Esophagus (tissue), 2 donors: ENCODE results near the gene CYP27C1. TPM values are rescaled to one million over a fixed set of nuclear protein-coding genes. Genes with fewer than 3 reads are reported as not detected.
A peak's percentile ranks its signal among the peaks of the same experiment; 100 is the strongest.

Source experiments
- H3K27ac ChIP-seq, 2 donors: one replicate each; pipeline ENCODE4 v1.5.1; 2013; ENCODE audit warnings: low read depth in 2 of 2, mild to moderate bottlenecking in 2 of 2, inconsistent platforms in 1 of 2, low read length in 1 of 2, moderate library complexity in 1 of 2
- H3K27me3 ChIP-seq, 2 donors: one replicate each; pipeline ENCODE4 v1.6.1; 2013; ENCODE audit warnings: low read length in 2 of 2, control low read depth in 1 of 2, mild to moderate bottlenecking in 1 of 2; ENCODE audit not compliant: insufficient read depth in 2 of 2, control insufficient read depth in 1 of 2
- H3K36me3 ChIP-seq, 2 donors: one replicate each; pipeline ENCODE4 v1.6.1; 2013; ENCODE audit warnings: low read length in 1 of 2; ENCODE audit not compliant: control insufficient read depth in 2 of 2, insufficient read depth in 2 of 2
- H3K4me1 ChIP-seq, 2 donors: one replicate each; pipeline ENCODE4 v1.6.1; 2013; ENCODE audit warnings: low read length in 1 of 2; ENCODE audit not compliant: control insufficient read depth in 2 of 2, insufficient read depth in 2 of 2
- H3K4me3 ChIP-seq, 2 donors: one replicate each; pipeline ENCODE4 v1.5.1; 2013; ENCODE audit warnings: low read length in 2 of 2, mild to moderate bottlenecking in 2 of 2, low read depth in 1 of 2, moderate library complexity in 1 of 2
- H3K9me3 ChIP-seq, 2 donors: one replicate each; pipeline ENCODE4 v1.6.1; 2013; ENCODE audit warnings: mild to moderate bottlenecking in 2 of 2, low read depth in 1 of 2, low read length in 1 of 2, moderate library complexity in 1 of 2; ENCODE audit not compliant: control insufficient read depth in 2 of 2, insufficient read depth in 1 of 2
- WGBS, 2 donors: extraction: QIAGEN DNeasy Blood & Tissue Kit; methylation state at CpG; one replicate each; pipeline ENCODE4 v1.1.7; 2013; 5-methylcytosine and 5-hydroxymethylcytosine counted together
- polyA plus RNA-seq, 2 donors: library from polyadenylated mRNA; stranded (reverse); fragments of 200-250 nt; gene quantifications; one replicate each; pipeline ENCODE4 v1.2.3, GENCODE V29; 2013
- donor health status: healthy with polysubstance abuse.
- donor health status: Bipolar disorder and iron deficiency.

The CYP27C1 gene
- polyA plus RNA-seq, 2 donors = 0.80 to 1.4 TPM

DNA sequence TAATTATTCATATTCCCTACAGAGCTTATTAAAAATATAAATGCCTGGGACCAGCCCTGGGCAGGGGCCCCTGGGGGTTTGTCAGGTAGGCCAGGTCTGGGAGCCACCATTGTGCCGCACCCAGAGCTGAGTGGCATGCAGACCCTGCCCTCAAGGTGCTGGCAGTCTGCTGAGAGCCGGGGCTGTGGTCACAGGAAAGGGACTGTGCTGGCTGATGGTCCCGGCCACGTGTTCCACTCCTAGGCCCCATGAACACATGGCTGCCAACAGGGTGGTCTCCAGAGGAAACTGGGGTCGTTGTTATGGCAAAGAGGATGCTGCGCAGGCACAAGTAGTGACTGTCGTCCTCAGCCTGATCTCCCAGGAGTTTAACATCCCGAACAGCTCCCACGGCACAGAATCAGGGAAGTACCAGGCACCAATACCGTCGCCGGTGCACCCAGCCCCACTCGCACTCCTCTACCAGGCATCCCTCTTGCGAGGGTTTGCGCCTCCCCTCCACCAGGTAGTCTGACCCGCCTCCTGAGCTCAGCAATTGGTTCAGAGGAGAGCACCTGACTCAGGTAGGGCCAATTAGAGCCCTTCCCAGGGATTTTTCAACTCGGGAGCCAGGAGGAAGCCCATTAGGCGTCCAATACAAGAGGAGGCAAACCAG is 73.9 kb downstream of the CYP27C1 start:
- H3K4me3 ChIP-seq = no peak overlapping the region
- peaks cover 0 to 8% of the 10 kb centered on the region in 2 donors for H3K4me1 ChIP-seq
- WGBS, 2 donors = 86 to 91% methylated on average over 18 of the region's 18 CpGs
- H3K9me3 ChIP-seq = no peaks in the 10 kb centered on the region
- peak overlapping the region; percentile 5 to 45 for H3K27ac ChIP-seq
- H3K27me3 ChIP-seq = no peaks in the 10 kb centered on the region
- H3K36me3 ChIP-seq = no peaks in the 10 kb centered on the region

GRCh38 chr2:127145280-127145895 is 74.7 kb downstream of the CYP27C1 start:
- Histone ChIP-seq H3K9me3 (no peaks in the 10 kb centered on the region), H3K36me3 (no peaks in the 10 kb centered on the region), H3K4me1 (peaks cover 0 to 8% of the 10 kb centered on the region in 2 donors), H3K4me3 (no peak overlapping the region), H3K27ac (no peak overlapping the region), H3K27me3 (no peaks in the 10 kb centered on the region)
- WGBS, 2 donors = 11 to 45% methylated on average over 1 of the region's 1 CpG

DNA sequence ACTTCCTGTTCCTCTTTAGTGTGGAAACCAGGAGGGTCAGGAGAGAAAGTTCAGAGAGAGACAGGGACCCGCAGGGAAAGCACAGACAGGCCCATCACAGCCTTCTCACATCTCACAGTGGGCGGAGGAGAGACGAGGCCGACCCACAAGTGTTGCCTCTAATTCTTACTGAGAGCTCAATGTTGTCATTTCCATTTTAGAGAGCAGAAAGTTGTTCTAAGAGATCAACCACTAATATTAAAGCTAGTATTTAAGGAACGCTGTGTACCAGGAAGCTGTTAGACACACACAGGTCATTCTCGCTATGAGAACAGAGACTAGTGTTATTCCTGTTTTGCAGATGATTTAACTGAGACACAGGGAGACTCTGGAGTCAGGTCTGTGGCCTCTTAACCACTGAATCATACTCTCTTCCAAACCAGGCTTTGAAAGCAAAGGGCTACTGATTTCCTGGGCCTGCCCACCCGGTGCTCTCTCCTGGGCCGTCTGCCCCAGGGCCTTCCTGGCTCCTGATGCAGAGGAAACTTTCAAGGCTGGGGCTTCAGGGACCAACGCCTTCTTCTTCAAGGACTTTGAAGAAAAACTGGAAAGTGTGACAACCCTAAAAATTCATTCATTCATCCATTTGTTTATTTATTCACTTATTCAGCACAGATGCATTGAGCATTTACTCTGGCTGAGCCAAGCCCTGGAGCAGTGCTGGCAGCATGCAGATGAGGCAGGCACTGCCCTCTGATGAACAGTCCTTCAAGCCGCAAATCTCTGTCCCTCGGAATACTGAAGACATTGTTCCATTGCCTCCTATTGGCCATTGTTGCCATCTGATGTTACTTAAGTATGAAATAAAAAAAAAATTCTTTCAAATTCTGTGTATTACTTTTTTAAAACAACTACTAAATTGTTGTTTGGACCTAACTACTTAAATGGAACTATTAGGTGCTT is 76.0 kb downstream of the CYP27C1 start:
- Histone ChIP-seq H3K4me1 (peaks cover 0 to 8% of the 10 kb centered on the region in 2 donors), H3K4me3 (no peak overlapping the region), H3K27me3 (no peaks in the 10 kb centered on the region), H3K27ac (peak overlapping the region; percentile 12 to 57), H3K9me3 (no peaks in the 10 kb centered on the region), H3K36me3 (no peaks in the 10 kb centered on the region)
- 69 to 70% methylated on average over 11 of the region's 11 CpGs for WGBS, 2 donors

- Histone ChIP-seq H3K9me3 (no peaks in the 10 kb centered on the region), H3K36me3 (no peaks in the 10 kb centered on the region), H3K4me3 (no peak overlapping the region), H3K27ac (no peak overlapping the region), H3K4me1 (peaks cover 0 to 8% of the 10 kb centered on the region in 2 donors), H3K27me3 (no peaks in the 10 kb centered on the region)
- WGBS, 2 donors = 82 to 85% methylated on average over 4 of the region's 4 CpGs
Measured at GRCh38 chr2:127142663-127143630, 77.2 kb downstream of the CYP27C1 start.

GRCh38 chr2:127140538-127140937 is 79.6 kb downstream of the CYP27C1 start:
- peaks cover 0 to under 1% of the 10 kb centered on the region in 2 donors for H3K4me1 ChIP-seq
- H3K27me3 ChIP-seq = no peaks in the 10 kb centered on the region
- no peaks in the 10 kb centered on the region for H3K9me3 ChIP-seq
- WGBS, 2 donors = 74 to 77% methylated on average over 13 of the region's 13 CpGs
- H3K36me3 ChIP-seq = no peaks in the 10 kb centered on the region
- H3K27ac ChIP-seq = no peak overlapping the region
- no peak overlapping the region for H3K4me3 ChIP-seq

DNA sequence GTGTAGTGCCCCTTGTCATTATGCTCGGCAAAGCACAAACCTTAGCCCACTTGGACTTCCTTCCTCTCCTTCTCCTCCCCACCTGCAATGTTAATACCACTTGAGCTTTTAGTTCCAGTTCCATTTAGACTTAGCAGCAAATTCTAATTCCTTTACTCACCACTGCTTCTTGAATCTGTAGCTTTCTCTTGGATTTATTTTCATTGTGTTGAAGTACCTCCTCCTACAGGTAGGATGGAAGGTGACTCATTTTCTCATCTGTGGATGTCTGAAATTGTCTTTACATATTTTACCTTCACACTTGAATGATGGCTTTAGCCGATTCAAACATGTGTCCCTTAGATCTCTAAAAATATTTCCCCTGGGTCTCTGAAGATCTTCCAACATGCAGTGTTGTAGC is 80.3 kb downstream of the CYP27C1 start:
- Histone ChIP-seq H3K4me1 (no peaks in the 10 kb centered on the region), H3K27ac (no peak overlapping the region), H3K36me3 (no peaks in the 10 kb centered on the region), H3K27me3 (no peaks in the 10 kb centered on the region), H3K4me3 (no peak overlapping the region), H3K9me3 (no peaks in the 10 kb centered on the region)
- 62 to 68% methylated on average over 2 of the region's 2 CpGs for WGBS, 2 donors

- Histone ChIP-seq H3K36me3 (no peaks in the 10 kb centered on the region), H3K4me1 (no peaks in the 10 kb centered on the region), H3K4me3 (no peak overlapping the region), H3K9me3 (no peaks in the 10 kb centered on the region), H3K27me3 (no peaks in the 10 kb centered on the region), H3K27ac (no peak overlapping the region)
- 85 to 91% methylated on average over 12 of the region's 12 CpGs for WGBS, 2 donors
Measured at GRCh38 chr2:127138281-127138680, 81.8 kb downstream of the CYP27C1 start.

- 88 to 91% methylated on average over 15 of the region's 15 CpGs for WGBS, 2 donors
- H3K4me3 ChIP-seq = no peak overlapping the region
- no peak overlapping the region for H3K27ac ChIP-seq
- no peaks in the 10 kb centered on the region for H3K9me3 ChIP-seq
- H3K36me3 ChIP-seq = no peaks in the 10 kb centered on the region
- no peaks in the 10 kb centered on the region for H3K4me1 ChIP-seq
- no peaks in the 10 kb centered on the region for H3K27me3 ChIP-seq
Measured at GRCh38 chr2:127137741-127138140, 82.4 kb downstream of the CYP27C1 start.

DNA sequence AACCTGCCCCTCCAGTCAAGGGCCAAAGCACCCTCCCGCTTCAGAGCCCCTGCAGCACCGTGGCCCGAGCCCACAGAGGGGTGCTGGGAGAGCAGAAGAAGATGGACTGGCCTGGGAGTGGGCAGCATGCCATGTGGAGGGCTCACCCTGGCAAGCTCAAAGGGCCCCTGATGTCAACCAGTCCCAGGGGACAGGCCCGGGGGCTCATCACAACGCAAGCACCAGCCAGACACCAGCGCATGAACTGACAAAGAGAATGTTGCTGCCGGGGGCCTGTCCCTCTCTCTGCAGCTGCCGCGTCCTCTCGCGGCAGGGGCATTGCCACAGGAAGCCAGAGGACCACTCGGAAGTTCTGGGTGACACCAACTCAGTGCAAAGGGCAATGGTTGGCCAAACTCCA is 82.9 kb downstream of the CYP27C1 start:
- no peak overlapping the region for H3K27ac ChIP-seq
- no peaks in the 10 kb centered on the region for H3K9me3 ChIP-seq
- 88 to 90% methylated on average over 12 of the region's 12 CpGs for WGBS, 2 donors
- no peak overlapping the region for H3K4me3 ChIP-seq
- no peaks in the 10 kb centered on the region for H3K27me3 ChIP-seq
- no peaks in the 10 kb centered on the region for H3K36me3 ChIP-seq
- H3K4me1 ChIP-seq = no peaks in the 10 kb centered on the region
